GM20000 (cell line): ENCODE measurements around the gene TBC1D1.

Experiments used
- DNase-seq: peaks from one replicate; pipeline ENCODE4 v3.0.0; 2012; ENCODE audit warnings: low spot score
- CTCF ChIP-seq: IDR thresholded peaks from 2 replicates; pipeline ENCODE4 v1.5.1; 2012; ENCODE audit warnings: mild to moderate bottlenecking, control low read depth; ENCODE audit errors: extremely low read depth, missing control alignments

TBC1D1 gene

GRCh38 chr4:38111024-38111423, 220.1 kb downstream of the TBC1D1 start:
- no peak for TF ChIP-seq CTCF
- DNase-seq = no peak

DNA sequence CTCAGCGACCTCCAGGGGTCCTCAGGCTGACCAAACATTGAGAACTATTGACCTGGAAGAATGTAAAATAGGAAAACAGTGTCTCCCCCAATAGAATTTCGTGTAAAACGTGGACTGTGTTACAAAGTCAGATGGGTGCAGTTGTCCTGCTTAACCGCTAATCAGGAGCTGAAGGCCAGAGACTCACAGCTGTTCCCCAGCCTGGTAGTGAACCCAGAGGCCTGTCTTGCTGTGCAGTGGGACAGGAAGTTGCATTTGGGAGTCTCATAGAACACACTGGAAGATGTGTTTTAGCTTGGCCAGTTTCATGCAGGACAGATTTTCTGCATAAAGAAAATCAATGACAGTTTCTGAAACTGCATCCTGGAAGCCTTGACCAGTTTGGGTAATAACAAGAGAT, 220.8 kb downstream of the TBC1D1 start:
- TF ChIP-seq CTCF = no peak
- DNase-seq = no peak

- TF ChIP-seq CTCF = no peak
- DNase-seq = no peak
These were observed 222.2 kb downstream of the TBC1D1 start for GRCh38 chr4:38113132-38113531.

GRCh38 chr4:38113551-38113950, 222.7 kb downstream of the TBC1D1 start:
- TF ChIP-seq CTCF = no peak

GRCh38 chr4:38114386-38115150, 223.7 kb downstream of the TBC1D1 start:
- no peak for TF ChIP-seq CTCF
- no peak for DNase-seq

More at GRCh38 chr4:38113551-38113950, 222.7 kb downstream of the TBC1D1 start:
- DNase-seq = no peak

DNA sequence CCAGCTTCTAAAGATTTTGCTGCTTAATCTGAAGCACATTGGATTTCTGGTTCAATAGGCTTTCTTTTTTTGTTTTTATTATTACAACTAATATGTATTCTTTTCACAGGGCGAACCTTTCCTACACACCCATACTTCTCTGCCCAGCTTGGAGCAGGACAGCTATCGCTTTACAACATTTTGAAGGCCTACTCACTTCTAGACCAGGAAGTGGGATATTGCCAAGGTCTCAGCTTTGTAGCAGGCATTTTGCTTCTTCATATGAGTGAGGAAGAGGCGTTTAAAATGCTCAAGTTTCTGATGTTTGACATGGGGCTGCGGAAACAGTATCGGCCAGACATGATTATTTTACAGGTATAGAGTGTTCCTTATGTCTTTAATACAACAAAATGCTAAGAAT, 224.7 kb downstream of the TBC1D1 start:
- TF ChIP-seq CTCF = no peak
- DNase-seq = no peak

- no peak for TF ChIP-seq CTCF
These were observed 226.7 kb downstream of the TBC1D1 start for GRCh38 chr4:38117591-38117990.

More at GRCh38 chr4:38117591-38117990, 226.7 kb downstream of the TBC1D1 start:
- no peak for DNase-seq
